ENCODE measurements around the gene CARD19. TPM values are rescaled to one million over a fixed set of nuclear protein-coding genes. Genes with fewer than 3 reads are reported as not detected.
A peak's percentile ranks its signal among the peaks of the same experiment; 100 is the strongest.
"Not testable (repeated sequence)": the region's sequence is repeated elsewhere in the genome, so short reads cannot be mapped to it uniquely, and the experiment has no call there.

The CARD19 gene
- total RNA-seq, 1 donor from 2014 or later = 41.6 TPM

- no peak for DNase-seq
Measured at GRCh38 chr9:93089024-93089423, 7.0 kb upstream of the CARD19 start.

- DNase-seq = no peak
Measured at GRCh38 chr9:93089481-93089991, 6.5 kb upstream of the CARD19 start.

GRCh38 chr9:93090091-93090655 is 5.8 kb upstream of the CARD19 start:
- DNase-seq = no peak

GRCh38 chr9:93091056-93091452 is 5.0 kb upstream of the CARD19 start:
- no peak for DNase-seq

- DNase-seq = peak; percentile 42
Measured at GRCh38 chr9:93091453-93092081, 4.5 kb upstream of the CARD19 start.

- DNase-seq = no peak
Measured at GRCh38 chr9:93092251-93092991, 3.6 kb upstream of the CARD19 start.

GRCh38 chr9:93093127-93093876 is 2.7 kb upstream of the CARD19 start:
- DNase-seq = peak; percentile 52

- DNase-seq = no peak
Measured at GRCh38 chr9:93093877-93094657, 1.9 kb upstream of the CARD19 start.

- peak; percentile 76 for DNase-seq
Measured at GRCh38 chr9:93094658-93095204, 1.3 kb upstream of the CARD19 start.

GRCh38 chr9:93095205-93096130 is 549 bp upstream of the CARD19 start:
- DNase-seq = peak; percentile 100

GRCh38 chr9:93096811-93097382 is 880 bp downstream of the CARD19 start:
- DNase-seq = no peak

- no peak for DNase-seq
Measured at GRCh38 chr9:93097511-93098201, 1.6 kb downstream of the CARD19 start.

- peak; percentile 56 for DNase-seq
Measured at GRCh38 chr9:93098236-93098946, 2.4 kb downstream of the CARD19 start.

GRCh38 chr9:93099551-93100275 is 3.7 kb downstream of the CARD19 start:
- DNase-seq = no peak

- DNase-seq = no peak
Measured at GRCh38 chr9:93100276-93100636, 4.2 kb downstream of the CARD19 start.

- DNase-seq = not testable (repeated sequence)
Measured at GRCh38 chr9:93101086-93101485, 5.1 kb downstream of the CARD19 start.

GRCh38 chr9:93105620-93106019 is 9.6 kb downstream of the CARD19 start:
- no peak for DNase-seq

Data from tongue (tissue), 2 donors.